Measurements from ENCODE around the gene GLIS1. TPM values are rescaled to one million over a fixed set of nuclear protein-coding genes. Genes with fewer than 3 reads are reported as not detected.

The GLIS1 gene
- total RNA-seq, 1 experiment from 2014 or later = 0.42 TPM

DNA sequence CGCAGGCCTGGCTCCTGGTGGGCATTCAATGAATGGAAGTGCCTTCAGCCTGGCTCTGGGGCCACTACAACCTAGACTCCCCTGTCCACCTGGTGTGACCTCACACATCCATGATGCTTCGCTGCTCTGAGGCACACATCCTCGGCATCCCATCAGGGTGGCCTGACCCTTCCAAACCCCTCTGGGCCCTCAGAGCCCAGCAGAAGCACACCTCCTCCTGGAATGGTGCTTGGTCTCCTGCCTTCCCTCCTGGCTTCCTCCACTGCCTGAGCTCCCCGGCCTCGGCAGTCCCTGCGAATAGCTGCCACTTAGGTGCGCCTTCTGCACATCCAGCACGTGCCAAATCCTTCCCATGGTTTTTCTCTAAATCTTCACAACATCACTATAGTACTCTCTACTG, 133.8 kb downstream of the GLIS1 start:
- Histone ChIP-seq H3K4me3 (ENCODE audit: insufficient read depth, low read depth, low read length) (no peak overlapping the region), H3K36me3 (replicated peaks; ENCODE audit: control insufficient read depth, insufficient read depth, low read length) (no peaks in the 10 kb centered on the region), H3K27me3 (ENCODE audit: control insufficient read depth, insufficient read depth, low read length) (peaks cover 6% of the 10 kb centered on the region)
- no peak for DNase-seq

- H3K4me3 ChIP-seq (ENCODE audit: insufficient read depth, low read depth, low read length) = no peak overlapping the region
- no peaks in the 10 kb centered on the region for H3K36me3 ChIP-seq (replicated peaks; ENCODE audit: control insufficient read depth, insufficient read depth, low read length)
- peaks cover 6% of the 10 kb centered on the region for H3K27me3 ChIP-seq (ENCODE audit: control insufficient read depth, insufficient read depth, low read length)
- DNase-seq = no peak
Measured at GRCh38 chr1:53604291-53604919, 134.6 kb downstream of the GLIS1 start.

GRCh38 chr1:53603431-53603830, 135.5 kb downstream of the GLIS1 start:
- DNase-seq = no peak
- Histone ChIP-seq H3K27me3 (ENCODE audit: control insufficient read depth, insufficient read depth, low read length) (peaks cover 6% of the 10 kb centered on the region), H3K36me3 (replicated peaks; ENCODE audit: control insufficient read depth, insufficient read depth, low read length) (no peaks in the 10 kb centered on the region), H3K4me3 (ENCODE audit: insufficient read depth, low read depth, low read length) (no peak overlapping the region)

DNA sequence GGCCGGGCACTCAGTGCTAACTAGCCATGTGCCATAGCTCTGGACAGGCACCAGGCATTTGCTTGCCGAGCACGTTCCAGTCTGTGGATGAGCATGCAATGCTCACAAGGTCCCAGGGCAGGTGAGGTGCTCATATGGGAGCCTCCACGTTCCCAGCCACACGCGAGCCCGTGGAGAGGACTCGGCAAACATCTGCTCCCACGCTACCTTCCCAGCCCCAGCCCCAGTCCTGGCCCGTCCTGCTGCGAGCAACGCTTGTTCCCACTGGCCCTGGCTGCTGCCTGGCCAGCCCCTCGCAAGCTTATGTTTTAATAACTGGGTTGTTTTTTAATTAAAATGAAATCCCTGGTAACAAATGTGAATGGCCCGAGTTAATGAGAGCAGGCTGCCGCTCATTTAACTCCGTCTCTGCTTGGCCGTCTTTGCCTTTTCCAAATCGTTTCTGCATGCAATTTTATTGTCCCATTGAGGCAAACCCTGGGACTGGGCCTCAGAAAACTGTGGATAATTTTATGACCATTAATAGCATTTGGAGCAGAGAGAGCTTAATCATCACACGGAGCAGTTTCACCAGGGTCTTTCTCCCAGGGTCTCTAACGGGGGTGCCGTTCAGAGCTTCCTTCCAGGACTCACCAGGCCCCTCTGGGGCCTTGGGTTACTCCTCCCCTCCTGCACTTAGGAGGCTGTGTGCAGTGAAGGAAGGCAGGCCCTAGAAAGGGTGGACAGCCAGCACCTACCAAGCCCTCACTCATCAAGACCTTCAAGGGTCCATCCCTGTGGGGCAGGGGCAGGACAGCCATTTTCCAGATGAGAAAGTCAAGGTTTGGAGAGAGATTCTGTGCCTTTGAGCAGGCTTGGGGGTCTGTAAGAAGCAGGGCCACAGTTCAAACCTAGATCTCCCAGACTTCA, 136.8 kb downstream of the GLIS1 start:
- DNase-seq = no peak
- Histone ChIP-seq H3K27me3 (ENCODE audit: control insufficient read depth, insufficient read depth, low read length) (peaks cover 6% of the 10 kb centered on the region), H3K36me3 (replicated peaks; ENCODE audit: control insufficient read depth, insufficient read depth, low read length) (no peaks in the 10 kb centered on the region), H3K4me3 (ENCODE audit: insufficient read depth, low read depth, low read length) (no peak overlapping the region)

DNA sequence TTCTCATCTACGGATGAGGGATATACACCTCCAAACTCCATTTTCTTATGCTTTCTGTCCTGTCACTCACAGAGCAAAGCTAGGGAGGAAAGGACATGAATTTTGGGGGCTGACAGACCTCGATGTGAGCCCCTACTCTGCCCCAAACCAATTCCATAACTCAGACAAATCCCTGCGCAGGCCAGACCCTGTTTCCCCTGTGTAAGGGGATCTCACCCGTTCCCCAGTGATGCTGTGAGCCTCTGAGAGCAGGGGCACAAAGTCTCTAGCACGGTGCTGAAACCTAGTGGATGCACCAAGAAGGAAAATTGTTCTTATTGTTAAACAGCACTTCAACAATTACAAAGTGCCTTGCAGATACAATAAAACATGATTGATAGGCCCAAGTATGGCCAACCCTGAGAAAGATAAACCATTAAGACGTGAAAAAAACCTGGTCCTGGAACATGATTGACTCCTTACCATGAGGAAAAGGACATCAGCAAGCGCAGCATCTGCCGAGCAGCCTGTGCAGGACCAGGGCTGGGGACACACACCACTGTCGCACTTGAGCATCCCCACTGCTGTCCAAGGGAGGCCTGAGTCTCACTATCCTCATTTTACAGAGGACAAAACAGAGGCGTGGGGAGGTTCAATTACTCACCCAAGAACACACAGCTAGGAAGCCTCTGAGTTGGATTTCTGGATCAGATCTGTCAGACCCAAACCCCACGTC, 137.8 kb downstream of the GLIS1 start:
- Histone ChIP-seq H3K36me3 (replicated peaks; ENCODE audit: control insufficient read depth, insufficient read depth, low read length) (no peaks in the 10 kb centered on the region), H3K27me3 (ENCODE audit: control insufficient read depth, insufficient read depth, low read length) (peaks cover 5% of the 10 kb centered on the region), H3K4me3 (ENCODE audit: insufficient read depth, low read depth, low read length) (no peak overlapping the region)
- no peak for DNase-seq

GRCh38 chr1:53600561-53600960, 138.4 kb downstream of the GLIS1 start:
- no peaks in the 10 kb centered on the region for H3K36me3 ChIP-seq (replicated peaks; ENCODE audit: control insufficient read depth, insufficient read depth, low read length)
- no peak overlapping the region for H3K4me3 ChIP-seq (ENCODE audit: insufficient read depth, low read depth, low read length)
- H3K27me3 ChIP-seq (ENCODE audit: control insufficient read depth, insufficient read depth, low read length) = peaks cover under 1% of the 10 kb centered on the region; the same call in 1 of the 2 replicates
- no peak for DNase-seq

DNA sequence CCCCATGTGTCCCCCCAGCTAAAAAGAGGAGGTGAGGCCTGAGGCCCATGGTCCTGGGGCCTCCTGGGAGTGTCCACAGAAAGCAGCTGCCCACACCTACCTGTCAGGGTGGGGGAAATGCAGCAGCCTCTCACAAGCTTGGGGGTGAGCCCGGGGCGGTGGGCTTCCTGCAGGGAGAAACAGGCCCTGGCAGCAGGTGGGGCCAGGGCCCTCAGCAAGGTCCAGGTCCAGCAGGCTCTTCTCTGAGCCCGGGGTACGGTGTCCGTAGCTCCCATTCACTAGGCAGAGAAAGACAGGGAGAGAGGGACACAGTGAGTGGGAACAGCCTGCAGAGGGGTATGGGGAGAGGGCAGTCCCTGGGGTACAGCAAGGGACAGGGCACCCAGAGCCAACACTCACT, 139.0 kb downstream of the GLIS1 start:
- Histone ChIP-seq H3K36me3 (replicated peaks; ENCODE audit: control insufficient read depth, insufficient read depth, low read length) (no peaks in the 10 kb centered on the region), H3K27me3 (ENCODE audit: control insufficient read depth, insufficient read depth, low read length) (no peaks in the 10 kb centered on the region; the same call in 1 of the 2 replicates), H3K4me3 (ENCODE audit: insufficient read depth, low read depth, low read length) (no peak overlapping the region)
- DNase-seq = no peak

DNA sequence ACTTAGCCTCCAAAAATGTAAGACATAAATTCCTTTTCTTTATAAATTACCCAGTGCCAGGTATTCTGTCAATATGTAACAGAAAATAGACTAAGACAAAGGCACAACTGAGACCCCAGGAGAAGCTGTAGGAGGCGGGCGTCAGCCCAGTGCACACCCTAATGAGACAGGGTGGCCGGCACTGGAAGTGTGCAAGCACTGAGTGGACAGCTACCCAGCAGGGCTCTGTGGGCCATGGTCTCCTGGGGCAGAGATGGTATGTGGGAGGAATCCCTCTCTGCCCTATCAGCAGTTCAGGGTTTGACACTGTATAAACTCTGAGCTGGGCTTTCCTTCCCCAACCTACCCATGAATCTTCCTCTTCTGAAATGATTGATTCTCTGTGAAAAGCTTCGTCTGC, 139.5 kb downstream of the GLIS1 start:
- Histone ChIP-seq H3K36me3 (replicated peaks; ENCODE audit: control insufficient read depth, insufficient read depth, low read length) (no peaks in the 10 kb centered on the region), H3K27me3 (ENCODE audit: control insufficient read depth, insufficient read depth, low read length) (no peaks in the 10 kb centered on the region; the same call in 1 of the 2 replicates), H3K4me3 (ENCODE audit: insufficient read depth, low read depth, low read length) (no peak overlapping the region)
- no peak for DNase-seq

DNA sequence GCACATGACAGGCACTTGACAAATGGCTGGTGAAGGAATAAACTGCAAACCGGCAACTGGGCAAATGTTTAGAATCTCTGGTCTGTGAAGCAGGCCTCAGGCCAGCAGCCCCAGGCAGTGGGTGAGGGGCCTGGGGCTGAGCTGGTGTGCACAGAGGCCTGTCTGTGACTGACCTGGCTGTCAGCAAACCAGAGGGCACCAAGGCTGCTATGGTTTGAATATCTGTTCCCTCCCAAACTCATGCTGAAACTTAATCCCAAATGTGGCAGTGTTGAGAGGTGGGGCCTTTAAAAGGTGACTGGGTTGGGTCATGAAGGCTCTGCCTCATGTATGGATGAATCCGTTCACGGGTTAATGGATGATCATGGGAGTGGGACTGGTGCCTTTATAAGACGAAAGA, 140.0 kb downstream of the GLIS1 start:
- H3K4me3 ChIP-seq (ENCODE audit: insufficient read depth, low read depth, low read length) = no peak overlapping the region
- H3K27me3 ChIP-seq (ENCODE audit: control insufficient read depth, insufficient read depth, low read length) = no peaks in the 10 kb centered on the region; the same call in 1 of the 2 replicates
- no peaks in the 10 kb centered on the region for H3K36me3 ChIP-seq (replicated peaks; ENCODE audit: control insufficient read depth, insufficient read depth, low read length)
- no peak for DNase-seq

GRCh38 chr1:53595906-53596305, 143.1 kb downstream of the GLIS1 start:
- Histone ChIP-seq H3K27me3 (ENCODE audit: control insufficient read depth, insufficient read depth, low read length) (no peaks in the 10 kb centered on the region), H3K4me3 (ENCODE audit: insufficient read depth, low read depth, low read length) (no peak overlapping the region), H3K36me3 (replicated peaks; ENCODE audit: control insufficient read depth, insufficient read depth, low read length) (no peaks in the 10 kb centered on the region)
- no peak for DNase-seq

GRCh38 chr1:53594391-53595180, 144.4 kb downstream of the GLIS1 start:
- H3K27me3 ChIP-seq (ENCODE audit: control insufficient read depth, insufficient read depth, low read length) = no peaks in the 10 kb centered on the region
- H3K36me3 ChIP-seq (replicated peaks; ENCODE audit: control insufficient read depth, insufficient read depth, low read length) = no peaks in the 10 kb centered on the region
- H3K4me3 ChIP-seq (ENCODE audit: insufficient read depth, low read depth, low read length) = no peak overlapping the region
- no peak for DNase-seq

GRCh38 chr1:53593758-53594380, 145.1 kb downstream of the GLIS1 start:
- peak; percentile 94 for DNase-seq

DNA sequence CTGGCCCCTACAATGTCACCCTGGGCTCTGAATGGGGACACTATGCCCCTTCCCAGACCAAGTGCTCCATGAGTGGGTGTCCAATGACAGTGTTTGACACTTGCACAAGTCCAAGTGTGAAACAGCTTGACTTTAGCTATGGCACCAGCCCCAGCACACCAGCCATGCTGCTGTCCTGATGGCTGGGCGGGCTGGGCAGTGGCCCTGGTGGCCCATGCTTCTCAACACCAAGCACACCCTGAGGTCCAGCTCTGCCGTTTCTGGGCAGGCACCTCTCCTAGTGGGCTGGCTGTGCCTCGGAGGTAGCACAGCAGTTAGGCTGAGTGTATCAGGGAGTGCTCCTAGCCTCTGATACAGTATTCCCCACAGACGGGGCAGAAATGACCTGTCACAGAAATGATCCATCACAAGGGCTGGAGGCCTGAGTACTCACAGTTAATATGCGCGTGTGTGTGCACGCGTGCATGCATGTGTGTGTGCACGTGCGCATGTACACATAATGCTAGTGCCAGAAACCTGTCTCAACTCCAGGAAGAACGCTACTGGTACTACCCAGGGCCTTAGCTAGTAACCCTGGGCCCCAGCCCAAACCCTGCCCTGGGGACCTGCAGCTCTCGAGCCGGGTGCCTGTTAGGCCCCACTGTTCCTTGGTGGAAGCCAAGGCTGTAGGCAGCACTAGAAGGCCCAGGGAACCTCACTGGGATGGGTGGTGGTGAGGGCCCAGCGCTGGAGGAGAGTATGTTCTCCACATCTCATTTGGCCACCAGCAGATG, 145.8 kb downstream of the GLIS1 start:
- DNase-seq = no peak
- Histone ChIP-seq H3K4me3 (ENCODE audit: insufficient read depth, low read depth, low read length) (no peak overlapping the region), H3K27me3 (ENCODE audit: control insufficient read depth, insufficient read depth, low read length) (no peaks in the 10 kb centered on the region), H3K36me3 (replicated peaks; ENCODE audit: control insufficient read depth, insufficient read depth, low read length) (no peaks in the 10 kb centered on the region)

More at GRCh38 chr1:53593758-53594380, 145.1 kb downstream of the GLIS1 start:
- H3K4me3 ChIP-seq (ENCODE audit: insufficient read depth, low read depth, low read length) = no peak overlapping the region
- no peaks in the 10 kb centered on the region for H3K36me3 ChIP-seq (replicated peaks; ENCODE audit: control insufficient read depth, insufficient read depth, low read length)
- H3K27me3 ChIP-seq (ENCODE audit: control insufficient read depth, insufficient read depth, low read length) = no peaks in the 10 kb centered on the region

Measured in H7 (cell line).